HUES48 (cell line): ENCODE data around the gene ARF3.

Source experiments
- H3K27ac ChIP-seq: one replicate; pipeline ENCODE4 v1.7.0; 2013; ENCODE audit warnings: low read depth, low read length, inconsistent platforms
- H3K27me3 ChIP-seq: 2 replicates; pipeline ENCODE4 v1.6.1; 2013; ENCODE audit warnings: mild to moderate bottlenecking, low read length; ENCODE audit not compliant: control insufficient read depth, insufficient read depth
- H3K36me3 ChIP-seq: 2 replicates; pipeline ENCODE4 v1.6.1; 2013; ENCODE audit warnings: low read length; ENCODE audit not compliant: control insufficient read depth, insufficient read depth
- H3K4me1 ChIP-seq: 2 replicates; pipeline ENCODE4 v1.6.1; 2013; ENCODE audit warnings: mild to moderate bottlenecking, low read length; ENCODE audit not compliant: control insufficient read depth, insufficient read depth
- H3K4me3 ChIP-seq: 2 replicates; pipeline ENCODE4 v1.5.1; 2013; ENCODE audit warnings: mild to moderate bottlenecking, low read depth, low read length
- H3K9ac ChIP-seq: 2 replicates; pipeline ENCODE4 v1.6.1; 2013; ENCODE audit warnings: mild to moderate bottlenecking, low read depth, low read length, moderate library complexity
- H3K9me3 ChIP-seq: 2 replicates; pipeline ENCODE4 v1.6.1; 2013; ENCODE audit warnings: low read length; ENCODE audit not compliant: control insufficient read depth, insufficient read depth

Gene ARF3

DNA sequence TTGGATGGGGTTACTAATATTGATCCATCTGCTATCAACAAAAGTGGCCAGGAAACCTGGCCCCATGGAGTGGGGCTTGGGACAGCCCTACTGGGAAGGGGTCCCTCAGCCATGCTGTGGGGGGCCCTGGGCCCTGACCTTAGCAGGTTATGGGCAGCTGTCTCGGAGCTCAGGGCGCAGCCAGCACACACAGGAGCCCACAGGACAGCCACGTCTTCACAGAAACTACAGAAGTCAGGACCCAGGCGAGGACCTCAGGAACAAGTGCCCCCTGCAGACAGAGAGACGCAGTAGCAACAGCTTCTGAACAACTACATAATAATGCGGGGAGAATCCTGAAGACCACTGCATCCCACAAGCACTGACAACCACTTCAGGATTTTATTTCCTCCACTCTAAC lies 20.1 kb downstream of the ARF3 start:
- no peak overlapping the region for H3K4me3 ChIP-seq
- H3K27me3 ChIP-seq, result no peaks in the 10 kb centered on the region
- H3K9ac ChIP-seq, result no peak overlapping the region
- no peaks in the 10 kb centered on the region for H3K4me1 ChIP-seq
- H3K27ac ChIP-seq, result peak overlapping the region; percentile 5
- peaks cover 87% of the 10 kb centered on the region for H3K36me3 ChIP-seq
- no peaks in the 10 kb centered on the region for H3K9me3 ChIP-seq

- H3K4me3 ChIP-seq, result no peak overlapping the region
- no peaks in the 10 kb centered on the region for H3K9me3 ChIP-seq
- peaks cover 84% of the 10 kb centered on the region for H3K36me3 ChIP-seq
- H3K4me1 ChIP-seq, result no peaks in the 10 kb centered on the region
- H3K27me3 ChIP-seq, result no peaks in the 10 kb centered on the region
- H3K9ac ChIP-seq, result no peak overlapping the region
- H3K27ac ChIP-seq, result no peak overlapping the region
Measured at GRCh38 chr12:48936379-48936979, 20.8 kb downstream of the ARF3 start.

DNA sequence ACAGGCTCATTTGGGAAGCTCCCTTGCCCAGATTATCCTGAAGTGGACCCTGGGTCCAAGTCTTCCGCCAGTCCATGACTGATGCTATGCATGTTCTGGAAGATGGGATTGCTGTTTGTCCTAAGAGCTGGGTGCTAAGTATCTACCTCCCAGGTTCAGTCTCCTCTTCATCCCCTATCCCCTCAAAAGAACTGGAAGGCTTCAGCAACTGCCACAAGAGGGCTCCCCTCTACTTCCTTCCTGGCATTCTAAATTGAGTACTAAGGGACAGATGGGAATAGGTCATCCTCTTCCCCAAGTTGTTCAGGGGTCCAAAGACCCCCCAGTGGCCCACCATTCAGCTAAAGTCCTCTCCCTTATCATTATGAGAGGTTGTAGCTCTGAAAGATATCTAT lies 23.0 kb downstream of the ARF3 start:
- Histone ChIP-seq H3K27me3 (no peaks in the 10 kb centered on the region), H3K27ac (no peak overlapping the region), H3K4me1 (no peaks in the 10 kb centered on the region), H3K9me3 (no peaks in the 10 kb centered on the region), H3K36me3 (peaks cover 82% of the 10 kb centered on the region), H3K9ac (no peak overlapping the region), H3K4me3 (no peak overlapping the region)

- Histone ChIP-seq H3K36me3 (peaks cover 79% of the 10 kb centered on the region), H3K4me1 (no peaks in the 10 kb centered on the region), H3K9me3 (no peaks in the 10 kb centered on the region), H3K27ac (no peak overlapping the region), H3K4me3 (no peak overlapping the region), H3K9ac (no peak overlapping the region), H3K27me3 (no peaks in the 10 kb centered on the region)
Measured at GRCh38 chr12:48933664-48934311, 23.5 kb downstream of the ARF3 start.

DNA sequence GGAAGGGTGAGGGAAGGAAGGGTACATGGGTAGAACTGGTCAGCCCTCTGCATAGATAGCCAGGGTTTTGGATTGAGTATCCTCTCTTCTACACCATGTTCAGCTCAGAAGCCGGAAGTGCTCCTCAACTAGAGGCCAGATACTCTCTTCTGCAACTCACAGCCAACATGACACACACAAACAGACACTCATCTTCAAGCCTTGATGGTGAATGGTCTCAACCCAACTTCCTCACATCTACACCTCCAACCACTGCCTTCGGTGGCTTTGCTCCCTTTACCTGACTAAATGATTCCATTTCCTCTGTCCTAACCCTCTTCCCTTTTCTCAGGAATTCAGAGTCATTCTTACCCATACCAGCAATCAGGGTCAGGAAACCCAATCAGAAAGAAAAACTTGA lies 24.4 kb downstream of the ARF3 start:
- Histone ChIP-seq H3K9ac (no peak overlapping the region), H3K9me3 (no peaks in the 10 kb centered on the region), H3K27me3 (no peaks in the 10 kb centered on the region), H3K4me1 (no peaks in the 10 kb centered on the region), H3K27ac (no peak overlapping the region), H3K36me3 (peaks cover 75% of the 10 kb centered on the region), H3K4me3 (no peak overlapping the region)

DNA sequence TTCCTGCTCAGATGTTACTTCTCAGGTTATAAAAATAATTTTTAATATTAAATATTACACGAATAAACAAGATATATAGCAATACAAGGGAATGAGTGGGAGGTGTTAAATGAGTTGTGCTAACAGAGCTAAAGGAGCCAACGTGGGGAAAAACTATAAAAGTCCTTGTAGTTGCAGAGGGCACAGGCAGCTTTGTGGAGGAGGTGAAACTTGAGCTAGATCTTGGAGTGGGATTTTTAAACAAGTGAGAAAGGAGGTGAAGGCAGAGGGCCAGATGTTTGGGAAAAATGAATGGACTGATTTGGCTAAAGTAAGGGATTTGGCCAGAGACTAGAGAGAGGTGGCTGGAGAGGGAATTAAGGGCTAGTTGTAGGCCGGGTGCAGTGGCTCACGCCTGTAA lies 26.8 kb downstream of the ARF3 start:
- H3K9ac ChIP-seq, result no peak overlapping the region
- H3K27ac ChIP-seq, result no peak overlapping the region
- H3K36me3 ChIP-seq, result peaks cover 63% of the 10 kb centered on the region
- H3K27me3 ChIP-seq, result no peaks in the 10 kb centered on the region
- H3K4me3 ChIP-seq, result no peak overlapping the region
- H3K9me3 ChIP-seq, result no peaks in the 10 kb centered on the region
- H3K4me1 ChIP-seq, result peaks cover 5% of the 10 kb centered on the region; the same call in 1 of the 2 replicates

GRCh38 chr12:48929551-48929950 lies 27.7 kb downstream of the ARF3 start:
- H3K36me3 ChIP-seq, result peaks cover 57% of the 10 kb centered on the region
- H3K4me3 ChIP-seq, result no peak overlapping the region
- H3K4me1 ChIP-seq, result peaks cover 5% of the 10 kb centered on the region; the same call in 1 of the 2 replicates
- no peak overlapping the region for H3K9ac ChIP-seq
- no peak overlapping the region for H3K27ac ChIP-seq
- no peaks in the 10 kb centered on the region for H3K27me3 ChIP-seq
- no peaks in the 10 kb centered on the region for H3K9me3 ChIP-seq

GRCh38 chr12:48927261-48927660 lies 30.0 kb downstream of the ARF3 start:
- Histone ChIP-seq H3K9me3 (no peaks in the 10 kb centered on the region), H3K9ac (no peak overlapping the region), H3K4me1 (peaks cover 9% of the 10 kb centered on the region), H3K4me3 (no peak overlapping the region), H3K27me3 (no peaks in the 10 kb centered on the region), H3K36me3 (peaks cover 57% of the 10 kb centered on the region), H3K27ac (no peak overlapping the region)

- H3K27ac ChIP-seq, result peak within 1 kb of the TSS; percentile 54
- H3K4me3 ChIP-seq, result peak within 1 kb of the TSS; percentile 67
- no peaks in the 10 kb centered on the region for H3K9me3 ChIP-seq
- H3K9ac ChIP-seq, result peak within 1 kb of the TSS; percentile 92
- peaks cover 52% of the 10 kb centered on the region for H3K36me3 ChIP-seq
- H3K27me3 ChIP-seq, result no peaks in the 10 kb centered on the region
- H3K4me1 ChIP-seq, result peaks cover 9% of the 10 kb centered on the region
Measured at GRCh38 chr12:48925304-48926011, 31.8 kb downstream of the ARF3 start, which contains the start of gene FKBP11. FKBP11 (minus strand) TSS chr12:48925492; CDS start chr12:48925428, 64 bp downstream.

GRCh38 chr12:48924617-48925303 lies 32.5 kb downstream of the ARF3 start:
- H3K27ac ChIP-seq, result peak overlapping the region; percentile 54
- H3K4me1 ChIP-seq, result peaks cover 9% of the 10 kb centered on the region
- peak overlapping the region; percentile 67 for H3K4me3 ChIP-seq
- no peaks in the 10 kb centered on the region for H3K27me3 ChIP-seq
- H3K36me3 ChIP-seq, result peaks cover 45% of the 10 kb centered on the region
- H3K9ac ChIP-seq, result peak overlapping the region; percentile 92
- H3K9me3 ChIP-seq, result no peaks in the 10 kb centered on the region
